Breast epithelium (tissue), 3 donors: ENCODE data around the gene MLF2.

Experiments used
- CTCF ChIP-seq, 3 donors: fragments of 450-650 bp; IDR thresholded peaks; one replicate each; pipeline ENCODE4 v1.5.1; 2016 to 2017; ENCODE audit warnings: antibody characterized with exemption in 3 of 3, mild to moderate bottlenecking in 3 of 3, moderate library complexity in 3 of 3
- POLR2A ChIP-seq: fragments of 450-650 bp; IDR thresholded peaks from one replicate; pipeline ENCODE4 v1.6.1; 2016; ENCODE audit warnings: antibody characterized with exemption, mild to moderate bottlenecking, moderate library complexity
- POLR2AphosphoS5 ChIP-seq, 3 donors: sonication (generic); formaldehyde crosslinking; IDR thresholded peaks; one replicate each; pipeline ENCODE4 v1.6.1; 2017; ENCODE audit warnings: antibody characterized with exemption in 3 of 3

GRCh38 chr12:6716874-6717437 lies 36.0 kb downstream of the MLF2 start:
- no peak for TF ChIP-seq CTCF (IDR thresholded peaks at IDR 0.05)
- TF ChIP-seq POLR2AphosphoS5 (IDR thresholded peaks at IDR 0.05) = no peak
- TF ChIP-seq POLR2A = no peak
